SK-N-SH (cell line): Measurements from ENCODE around the gene UBE2I. TPM values are rescaled to one million over a fixed set of nuclear protein-coding genes. Genes with fewer than 3 reads are reported as not detected.

Experiments used
- CTCF ChIA-PET: fragments of 300-600, 350-600 bp; formaldehyde crosslinking; extraction: SDS; loops from one replicate; lab custom pipeline; 2021; lab: Yijun Ruan, JAX
- POLR2A ChIA-PET: fragments of 350-600 bp; sonication (Branson Sonifier 250); formaldehyde crosslinking; extraction: SDS; loops from one replicate; lab custom pipeline; 2020; ENCODE audit warnings: antibody characterized with exemption, inconsistent platforms; lab: Yijun Ruan, JAX
- DNase-seq: peaks from one replicate; pipeline ENCODE4 v3.0.0; 2012
- H2AFZ ChIP-seq: fragments of 200-600 bp; sonication (generic); 2 replicates; pipeline ENCODE4 v1.8.1; 2016; ENCODE audit warnings: antibody characterized with exemption, mild to moderate bottlenecking, low read depth
- H3F3A ChIP-seq: fragments of 200-600 bp; sonication (generic); replicated peaks from 2 replicates; pipeline ENCODE3; 2016; ENCODE audit warnings: antibody characterized with exemption, mild to moderate bottlenecking; ENCODE audit not compliant: insufficient read depth
- H3K27ac ChIP-seq, 2 experiments: fragments of 200-500 bp in 1 of 2; fragments of 200-600 bp in 1 of 2; sonication (Bioruptor generic) in 1 of 2; sonication (generic), shearing (Covaris generic) in 1 of 2; 2 replicates each; pipeline versions ENCODE4 v1.5.1 to v1.6.1; 2014 to 2016; ENCODE audit warnings: low read depth in 2 of 2, inconsistent platforms in 1 of 2, low read length in 1 of 2, mild to moderate bottlenecking in 1 of 2, mixed read lengths in 1 of 2
- H3K27me3 ChIP-seq: fragments of 200-600 bp; sonication (generic), shearing (Covaris generic); 2 replicates; pipeline ENCODE4 v1.6.1; 2016; ENCODE audit warnings: mixed run types; ENCODE audit not compliant: insufficient read depth
- H3K36me3 ChIP-seq, 2 experiments: fragments of 200-500 bp in 1 of 2; fragments of 200-600 bp in 1 of 2; sonication (Bioruptor generic) in 1 of 2; sonication (generic) in 1 of 2; replicated peaks in 1 of 2; 2 replicates each; pipeline versions ENCODE3 to v1.5.1; 2014 to 2016; ENCODE audit warnings: low read length in 1 of 2, mild to moderate bottlenecking in 1 of 2; ENCODE audit not compliant: insufficient read depth in 2 of 2, control insufficient read depth in 1 of 2
- H3K4me1 ChIP-seq, 2 experiments: fragments of 200-500 bp in 1 of 2; fragments of 200-600 bp in 1 of 2; sonication (Bioruptor generic) in 1 of 2; sonication (generic), shearing (Covaris generic) in 1 of 2; 2 replicates each; pipeline versions ENCODE4 v1.5.1 to v1.6.1; 2014 to 2016; ENCODE audit warnings: low read depth in 1 of 2, low read length in 1 of 2, mixed run types in 1 of 2; ENCODE audit not compliant: insufficient read depth in 2 of 2, control insufficient read depth in 1 of 2
- H3K4me2 ChIP-seq: fragments of 200-600 bp; sonication (generic), shearing (Covaris generic); 2 replicates; pipeline ENCODE4 v1.6.1; 2017; ENCODE audit warnings: mixed run types
- H3K4me3 ChIP-seq, 2 experiments: fragments of 200-500 bp in 1 of 2; fragments of 200-600 bp in 1 of 2; sonication (Bioruptor generic) in 1 of 2; sonication (generic), shearing (Covaris generic) in 1 of 2; 2 replicates each; pipeline versions ENCODE4 v1.5.1 to v1.8.1; 2014 to 2016; ENCODE audit warnings: low read depth in 2 of 2, inconsistent platforms in 1 of 2, low read length in 1 of 2, mild to moderate bottlenecking in 1 of 2, mixed read lengths in 1 of 2, moderate library complexity in 1 of 2
- H3K79me2 ChIP-seq: fragments of 200-600 bp; sonication (generic); 2 replicates; pipeline ENCODE4 v1.8.1; 2017; ENCODE audit warnings: mild to moderate bottlenecking; ENCODE audit not compliant: insufficient read depth
- H3K9ac ChIP-seq: fragments of 200-600 bp; sonication (generic); 2 replicates; pipeline ENCODE4 v1.6.1; 2017; ENCODE audit warnings: mixed run types
- H3K9me2 ChIP-seq: fragments of 200-600 bp; sonication (generic); 2 replicates; pipeline ENCODE4 v1.6.1; 2017; ENCODE audit warnings: mixed run types
- H3K9me3 ChIP-seq: fragments of 200-600 bp; sonication (generic); 2 replicates; pipeline ENCODE4 v1.6.1; 2017; ENCODE audit warnings: mixed run types, mild to moderate bottlenecking, moderate library complexity
- H4K20me1 ChIP-seq: fragments of 200-600 bp; sonication (generic); 2 replicates; pipeline ENCODE4 v1.6.1; 2017; ENCODE audit warnings: mild to moderate bottlenecking, mixed run types; ENCODE audit not compliant: insufficient read depth
- EZH2phosphoT487 ChIP-seq: fragments of 200-600 bp; sonication (generic); IDR thresholded peaks from 2 replicates; pipeline ENCODE4 v1.6.1; 2017; ENCODE audit warnings: low read depth, mixed run types, mild to moderate bottlenecking, antibody characterized with exemption, moderate library complexity, borderline replicate concordance
- FOXJ3 ChIP-seq: sonication (generic); formaldehyde crosslinking; IDR thresholded peaks from 2 replicates; pipeline ENCODE4 v1.5.1; 2020; ENCODE audit warnings: mild to moderate bottlenecking, missing genetic modification reagents
- GABPA ChIP-seq: IDR thresholded peaks from 2 replicates; pipeline ENCODE4 v1.4.0; 2012; ENCODE audit warnings: low read depth, mild to moderate bottlenecking
- JUND ChIP-seq: IDR thresholded peaks from 2 replicates; pipeline ENCODE4 v1.4.0; 2012
- MXI1 ChIP-seq: IDR thresholded peaks from 2 replicates; pipeline ENCODE4 v1.6.1; 2012; ENCODE audit warnings: mild to moderate bottlenecking, low read depth, low read length, improper control_type of control experiment
- NRF1 ChIP-seq: IDR thresholded peaks from 2 replicates; pipeline ENCODE4 v1.6.1; 2012; ENCODE audit warnings: low read depth, mild to moderate bottlenecking, low read length
- POLR2AphosphoS5 ChIP-seq: IDR thresholded peaks from 2 replicates; pipeline ENCODE4 v1.6.1; 2012; ENCODE audit warnings: low read depth, low read length
- RCOR1 ChIP-seq: fragments of 150-350 bp; IDR thresholded peaks from 2 replicates; pipeline ENCODE4 v1.6.1; 2017; ENCODE audit warnings: antibody characterized with exemption, low read length
- REST ChIP-seq: IDR thresholded peaks from 2 replicates; pipeline ENCODE4 v1.6.1; 2012; ENCODE audit warnings: mild to moderate bottlenecking, low read depth, low read length, moderate library complexity
- RFX5 ChIP-seq: IDR thresholded peaks from 2 replicates; pipeline ENCODE4 v1.6.1; 2012; ENCODE audit warnings: mild to moderate bottlenecking, improper control_type of control experiment, low read length
- SIN3A ChIP-seq: IDR thresholded peaks from 2 replicates; pipeline ENCODE4 v1.6.1; 2012; ENCODE audit warnings: low read depth, mild to moderate bottlenecking, low read length, moderate library complexity, borderline replicate concordance
- SMC3 ChIP-seq: IDR thresholded peaks from 2 replicates; pipeline ENCODE4 v1.6.1; 2012; ENCODE audit warnings: low read depth, low read length, improper control_type of control experiment
- ZBTB33 ChIP-seq: IDR thresholded peaks from 2 replicates; pipeline ENCODE4 v1.4.0; 2012; ENCODE audit warnings: low read depth, borderline replicate concordance
- WGBS: methylation state at CpG from one replicate; pipeline ENCODE4 v1.1.6; 2017; ENCODE audit warnings: low lambda C conversion rate; 5-methylcytosine and 5-hydroxymethylcytosine counted together
- polyA plus RNA-seq, 3 experiments: library from polyadenylated mRNA; depleted of rRNA; stranded (reverse); fragments of >200 nt; gene quantifications; 2 replicates each; pipeline ENCODE4 v1.2.3, GENCODE V29; 2012
- TF ChIP-seq, protein P1 (sequence below): fragments of 150-350 bp; IDR thresholded peaks from 2 replicates; pipeline ENCODE4 v1.6.1; 2016; ENCODE audit warnings: mild to moderate bottlenecking, low read depth, low read length

Gene UBE2I
- polyA plus RNA-seq, 1 of the 3 experiments (the other 2 are of a cell fraction) = 107 TPM

DNA sequence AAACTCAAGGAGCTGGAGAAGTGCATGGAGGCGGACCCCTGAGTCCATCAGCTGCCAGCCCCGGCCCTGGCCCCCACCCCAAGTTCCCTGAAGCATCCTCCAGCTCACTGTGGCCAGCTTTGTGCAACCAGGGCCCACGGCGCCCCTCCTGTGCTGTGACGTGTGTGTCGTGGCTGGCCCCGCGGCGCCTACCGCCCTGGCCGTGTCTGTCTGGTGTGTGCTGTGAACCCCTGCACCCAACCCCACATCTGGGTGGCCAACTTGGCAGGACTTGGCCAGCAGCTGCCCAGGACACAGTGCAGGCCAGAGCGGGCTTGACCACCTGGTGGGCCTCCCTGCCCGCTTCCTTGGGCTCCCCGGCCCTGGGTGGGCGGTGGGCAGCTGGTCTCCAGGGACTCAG, 39.0 kb downstream of the UBE2I start:
- peaks cover 0 to 19% of the 10 kb centered on the region in 2 experiments for H3K36me3 ChIP-seq
- no peak overlapping the region for H3K27ac ChIP-seq
- H3K4me3 ChIP-seq = no peak overlapping the region
- peaks cover 34% of the 10 kb centered on the region for H3K79me2 ChIP-seq
- WGBS = 95% methylated on average over 4 of the region's 15 CpGs
- H3K4me1 ChIP-seq = peaks cover 0 to 22% of the 10 kb centered on the region in 2 experiments; a peak in 2 of 4 replicates
- no peaks in the 10 kb centered on the region for H3K27me3 ChIP-seq
- H2AFZ ChIP-seq = no peak overlapping the region
- H3F3A ChIP-seq = no peaks in the 10 kb centered on the region
- no peaks in the 10 kb centered on the region for H3K9me3 ChIP-seq
- CTCF ChIA-PET = interaction anchor here (0.9 to 2.7 kb wide), 4 partner anchors 10 to 357 kb away, joined by 3 to 16 read pairs (median 4); partner anchors contain the start of gene MAPK8IP3
- no peaks in the 10 kb centered on the region for H3K9me2 ChIP-seq
- no peak overlapping the region for H3K4me2 ChIP-seq
- POLR2A ChIA-PET = no interaction called here
- H3K9ac ChIP-seq = no peak overlapping the region
- no peaks in the 10 kb centered on the region for H4K20me1 ChIP-seq
- no peak for DNase-seq
- TF ChIP-seq RFX5 (no peak), GABPA (no peak), POLR2AphosphoS5 (no peak), JUND (no peak), NRF1 (no peak), SMC3 (no peak), ZBTB33 (no peak), REST (no peak), MXI1 (no peak), EZH2phosphoT487 (no peak), SIN3A (no peak), FOXJ3 (CRISPR knock-in tag) (no peak), RCOR1 (no peak)
- TF ChIP-seq, protein P1, sequence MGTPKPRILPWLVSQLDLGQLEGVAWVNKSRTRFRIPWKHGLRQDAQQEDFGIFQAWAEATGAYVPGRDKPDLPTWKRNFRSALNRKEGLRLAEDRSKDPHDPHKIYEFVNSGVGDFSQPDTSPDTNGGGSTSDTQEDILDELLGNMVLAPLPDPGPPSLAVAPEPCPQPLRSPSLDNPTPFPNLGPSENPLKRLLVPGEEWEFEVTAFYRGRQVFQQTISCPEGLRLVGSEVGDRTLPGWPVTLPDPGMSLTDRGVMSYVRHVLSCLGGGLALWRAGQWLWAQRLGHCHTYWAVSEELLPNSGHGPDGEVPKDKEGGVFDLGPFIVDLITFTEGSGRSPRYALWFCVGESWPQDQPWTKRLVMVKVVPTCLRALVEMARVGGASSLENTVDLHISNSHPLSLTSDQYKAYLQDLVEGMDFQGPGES = no peak
- TF ChIP-seq, all 33 proteins: peak for 0
